A549 (cell line): ENCODE measurements around the gene NUP210.

ENCODE experiments used
- CTCF ChIP-seq: fragments of >200 bp; sonication (Bioruptor Twin); formaldehyde crosslinking; IDR thresholded peaks from 3 replicates; pipeline ENCODE4 v1.5.1; 2016
- EP300 ChIP-seq, 2 experiments: fragments of >200 bp; sonication (Bioruptor Twin); formaldehyde crosslinking; IDR thresholded peaks; 2 replicates in 1 of 2; 3 replicates in 1 of 2; pipeline ENCODE4 v1.6.1; 2016 to 2017
- KDM1A ChIP-seq: fragments of 200-600 bp; sonication (generic); IDR thresholded peaks from 2 replicates; pipeline ENCODE4 v1.6.1; 2016; ENCODE audit warnings: low read depth, mild to moderate bottlenecking
- NR3C1 ChIP-seq: fragments of >200 bp; sonication (Bioruptor Twin); formaldehyde crosslinking; IDR thresholded peaks from 3 replicates; pipeline ENCODE4 v1.6.1; 2017
- POLR2A ChIP-seq: IDR thresholded peaks from 2 replicates; pipeline ENCODE4 v1.6.1; 2012; ENCODE audit warnings: mild to moderate bottlenecking, low read length

GRCh38 chr3:13333236-13333897 is 86.8 kb downstream of the NUP210 start:
- TF ChIP-seq CTCF (no peak), KDM1A (no peak), EP300 (IDR thresholded peaks at IDR 0.05) (no peak), NR3C1 (no peak), POLR2A (no peak)
